NCI-H2227 treated with DMSO at 0.1 percent for 48 hours (cell line): ENCODE measurements around the gene FAM110D.

ENCODE experiments used
- DNase-seq: peaks from one replicate; lab custom pipeline; 2025; lab: John Stamatoyannopoulos, UW

Gene FAM110D

DNA sequence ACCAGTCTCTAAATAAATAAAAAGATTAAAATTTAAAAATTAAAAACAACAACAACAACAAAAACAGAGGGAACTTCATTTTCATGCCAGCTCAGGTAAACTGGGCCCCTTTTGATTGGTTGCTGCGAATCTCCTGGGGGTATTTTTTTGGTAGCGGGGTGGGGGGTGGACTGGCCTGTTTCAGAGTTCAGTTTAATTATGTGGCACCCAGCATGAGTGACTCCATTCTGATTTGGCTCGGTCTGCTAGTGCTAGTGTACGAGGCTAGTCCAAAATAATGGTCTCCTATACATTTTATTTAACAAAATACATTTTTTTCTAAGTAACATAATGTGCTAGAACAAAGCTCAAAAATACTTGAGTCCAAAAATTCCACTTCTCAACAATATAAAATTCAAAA lies 29.1 kb upstream of the FAM110D start:
- no peak for DNase-seq

DNA sequence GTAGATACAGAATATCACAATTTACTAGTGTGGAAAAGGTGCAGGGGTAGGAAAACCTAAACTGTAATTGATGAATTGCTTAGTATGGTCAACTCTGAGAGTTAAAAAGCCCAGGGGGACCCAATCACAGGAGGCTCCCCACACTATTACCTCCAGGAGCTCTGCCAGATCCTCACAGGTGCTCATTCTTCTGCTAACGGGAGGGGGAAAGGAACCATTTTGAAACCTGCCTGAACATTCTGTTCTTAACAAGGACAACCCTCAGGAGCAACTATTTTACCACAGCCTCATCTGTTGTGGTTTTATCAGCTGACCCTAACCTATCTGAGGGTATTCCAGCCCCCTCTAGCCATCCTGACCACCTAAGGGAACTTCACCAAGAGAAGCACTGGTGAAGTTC lies 28.2 kb upstream of the FAM110D start:
- DNase-seq = no peak

DNA sequence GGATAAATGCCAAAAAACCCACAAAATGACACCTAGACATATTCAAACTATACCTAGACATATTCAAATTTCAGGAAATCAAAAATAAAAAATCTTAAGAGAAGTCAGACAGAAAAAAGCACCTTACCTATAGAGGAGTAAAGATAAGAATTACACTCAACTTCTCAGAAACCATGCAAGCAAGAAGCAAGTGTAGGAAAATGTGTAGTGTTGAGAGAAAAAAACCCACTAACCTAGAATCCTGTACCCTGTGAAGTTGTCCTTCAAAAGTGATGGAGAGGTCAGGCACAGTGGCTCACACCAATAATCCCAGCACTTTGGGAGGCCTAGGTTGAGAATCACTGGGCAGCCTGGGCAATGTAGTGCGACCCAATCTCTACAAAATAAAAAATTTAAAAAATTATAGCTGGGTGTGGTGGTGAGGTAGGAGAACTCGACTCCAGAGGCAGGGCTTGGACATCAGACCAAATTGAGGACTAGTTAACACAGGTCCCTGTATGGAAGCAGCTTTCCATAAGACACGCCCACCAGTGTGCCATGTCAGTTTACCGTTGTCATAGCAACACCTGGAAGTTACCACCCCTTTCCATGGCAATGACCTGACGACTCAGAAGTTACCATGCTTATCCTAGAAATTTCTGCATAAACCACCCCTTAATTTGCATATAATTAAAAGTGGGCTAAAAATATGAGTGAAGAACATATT lies 26.6 kb upstream of the FAM110D start:
- DNase-seq = no peak

DNA sequence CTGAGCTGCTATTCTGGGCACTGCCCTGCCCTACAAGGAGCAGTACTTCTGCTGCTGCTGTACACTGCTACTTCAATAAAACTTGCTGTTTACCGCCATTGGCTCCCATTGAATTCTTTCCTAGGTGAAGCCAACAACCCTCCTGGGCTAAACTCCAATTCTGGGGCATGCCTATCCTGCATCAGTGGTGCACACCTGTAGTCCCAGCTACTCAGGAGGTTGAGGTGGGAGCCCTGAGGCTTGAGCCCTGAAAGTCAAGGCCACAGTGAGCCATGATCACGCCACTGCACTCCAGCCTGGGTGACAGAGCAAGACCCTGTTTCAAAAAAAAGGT lies 26.1 kb upstream of the FAM110D start:
- no peak for DNase-seq

DNA sequence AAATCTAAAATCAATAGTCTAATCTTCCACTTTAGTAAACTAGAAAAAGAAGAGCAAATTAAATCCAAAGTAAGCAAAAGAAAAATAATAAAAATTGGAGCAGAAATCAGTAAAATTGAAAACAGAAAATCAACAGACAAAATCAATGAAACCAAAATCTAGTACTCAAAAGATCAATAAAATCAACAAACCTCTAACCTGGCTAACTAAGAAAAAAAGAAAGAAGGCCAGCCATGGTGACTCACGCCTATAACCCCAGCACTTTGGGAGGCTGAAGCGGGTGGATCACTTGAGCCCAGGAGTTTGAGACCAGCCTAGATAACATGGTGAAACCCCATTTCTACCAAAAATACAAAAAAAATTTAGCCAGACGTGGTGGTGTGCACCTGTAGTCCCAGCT lies 24.4 kb upstream of the FAM110D start:
- DNase-seq = no peak

DNA sequence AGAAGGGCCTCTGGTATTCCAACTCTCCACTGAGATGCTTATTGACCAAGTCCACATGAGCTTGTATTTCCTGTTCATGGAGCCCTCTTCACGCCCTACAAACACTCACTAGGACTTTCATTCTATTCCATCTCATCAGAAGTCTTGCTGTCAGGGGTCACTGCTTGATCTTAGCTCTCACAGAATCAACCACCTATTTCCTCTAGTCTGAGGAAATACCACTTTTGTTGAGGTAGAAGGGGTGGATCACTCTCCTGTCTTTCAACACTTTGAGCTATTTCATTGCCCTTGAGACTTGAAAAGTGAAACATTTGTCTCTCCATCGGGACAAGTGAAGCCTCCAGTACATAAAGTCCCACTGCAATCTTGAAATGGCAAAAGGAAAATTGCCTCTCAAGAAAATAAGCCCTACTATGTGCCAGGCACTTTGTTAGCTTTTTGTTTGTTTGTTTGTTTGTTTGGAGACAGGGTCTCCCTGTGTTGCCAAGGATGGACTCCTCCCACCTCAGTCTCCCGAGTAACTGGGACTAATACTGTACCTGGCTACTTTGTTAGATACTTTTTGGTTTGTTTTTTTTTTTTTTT lies 19.8 kb upstream of the FAM110D start:
- no peak for DNase-seq

DNA sequence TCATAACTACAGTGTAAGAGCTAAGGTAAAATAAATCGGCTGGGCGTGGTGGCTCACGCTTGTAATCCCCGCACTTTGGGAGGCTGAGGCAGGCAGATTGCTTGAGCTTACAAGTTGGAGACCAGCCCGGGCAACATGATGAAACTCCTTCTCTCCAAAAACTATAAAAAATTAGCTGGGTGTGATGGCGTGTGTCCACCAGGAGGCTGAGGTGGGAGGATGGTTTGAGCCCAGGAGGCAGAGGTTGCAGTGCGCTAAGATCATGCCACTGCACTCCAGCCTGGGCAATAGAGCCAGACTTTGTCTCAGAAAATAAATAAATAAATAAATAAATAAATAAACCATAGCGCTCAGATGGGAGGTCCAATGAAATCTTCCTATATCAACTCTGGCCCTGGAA lies 16.7 kb upstream of the FAM110D start:
- no peak for DNase-seq

DNA sequence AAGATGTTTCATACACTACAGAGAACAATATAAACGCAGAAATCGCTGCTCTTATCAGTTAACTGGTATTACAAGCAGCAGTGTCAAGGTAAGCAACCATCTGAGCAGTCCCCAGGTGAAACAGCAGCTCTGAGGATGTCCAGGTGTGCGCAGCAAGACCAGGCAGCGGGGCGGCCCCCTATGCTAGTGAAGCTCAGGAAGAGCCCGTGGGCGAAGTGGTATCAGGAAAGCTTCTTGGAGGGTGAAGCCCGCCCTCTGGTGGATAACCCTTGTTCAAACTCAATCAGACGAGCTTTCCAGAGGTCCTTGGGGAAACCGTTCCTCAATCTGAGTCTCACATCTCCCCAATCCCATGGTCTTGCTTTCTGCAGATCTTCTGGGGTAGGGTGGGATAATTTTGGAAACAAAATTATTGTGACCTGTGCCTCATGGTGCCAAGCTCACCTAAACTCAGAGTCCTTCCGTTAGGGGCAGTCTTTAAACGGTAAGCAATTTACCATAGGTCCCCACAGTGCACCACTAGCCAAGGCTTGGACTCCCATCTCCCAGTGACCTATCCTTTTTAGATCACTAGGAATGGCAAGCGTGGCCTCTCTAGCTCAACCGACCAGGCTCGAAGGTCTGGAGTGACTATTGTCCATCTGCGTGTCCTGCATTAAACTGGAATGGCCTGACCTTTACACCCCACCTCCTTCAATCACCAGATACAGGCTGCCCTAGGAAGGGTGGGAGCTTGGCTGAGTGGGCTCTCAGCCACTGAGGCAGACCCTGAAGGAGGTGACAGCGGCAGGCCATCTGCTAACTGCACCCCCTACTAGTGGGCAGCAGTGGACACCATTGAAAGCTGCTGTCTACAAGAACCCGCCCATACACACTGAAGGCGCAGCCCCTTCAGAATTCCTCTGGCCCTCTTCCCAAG lies 13.6 kb upstream of the FAM110D start:
- DNase-seq = peak; percentile 63

DNA sequence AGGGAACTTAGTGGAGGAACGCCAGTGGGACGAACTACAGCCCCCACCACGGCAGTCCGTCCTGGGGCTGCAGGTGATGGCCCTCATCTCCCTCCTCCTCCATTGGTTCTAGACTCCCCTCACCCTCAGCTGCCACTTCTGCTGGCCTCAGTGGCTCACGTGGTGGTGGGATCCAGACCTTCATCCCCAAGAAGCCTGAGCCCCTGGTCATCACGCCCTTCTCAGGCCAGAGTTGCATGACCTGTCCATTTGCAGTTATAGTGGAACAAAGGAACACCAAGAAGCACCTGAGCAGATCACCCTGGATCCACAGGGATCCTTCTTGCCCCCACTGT lies 13.0 kb upstream of the FAM110D start:
- DNase-seq = no peak

DNA sequence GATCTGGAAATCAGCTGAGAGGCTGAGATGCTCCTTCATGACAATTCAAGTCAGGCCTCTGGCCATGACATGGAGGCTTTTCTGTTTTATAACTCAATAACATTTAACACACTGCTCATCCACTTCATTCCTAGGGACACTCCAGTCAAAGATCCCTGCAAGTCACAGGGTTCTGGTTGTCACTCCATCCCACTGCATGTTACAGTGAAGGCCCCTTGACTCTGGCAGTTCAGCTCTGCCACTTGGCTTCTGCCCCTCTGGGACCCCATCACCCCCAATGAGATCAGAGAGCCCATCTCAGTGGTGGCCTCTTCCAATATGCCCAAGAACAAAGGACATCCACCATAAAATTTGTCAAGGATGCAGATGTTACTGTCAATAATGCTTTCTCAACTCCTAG lies 10.0 kb upstream of the FAM110D start:
- DNase-seq = no peak

DNA sequence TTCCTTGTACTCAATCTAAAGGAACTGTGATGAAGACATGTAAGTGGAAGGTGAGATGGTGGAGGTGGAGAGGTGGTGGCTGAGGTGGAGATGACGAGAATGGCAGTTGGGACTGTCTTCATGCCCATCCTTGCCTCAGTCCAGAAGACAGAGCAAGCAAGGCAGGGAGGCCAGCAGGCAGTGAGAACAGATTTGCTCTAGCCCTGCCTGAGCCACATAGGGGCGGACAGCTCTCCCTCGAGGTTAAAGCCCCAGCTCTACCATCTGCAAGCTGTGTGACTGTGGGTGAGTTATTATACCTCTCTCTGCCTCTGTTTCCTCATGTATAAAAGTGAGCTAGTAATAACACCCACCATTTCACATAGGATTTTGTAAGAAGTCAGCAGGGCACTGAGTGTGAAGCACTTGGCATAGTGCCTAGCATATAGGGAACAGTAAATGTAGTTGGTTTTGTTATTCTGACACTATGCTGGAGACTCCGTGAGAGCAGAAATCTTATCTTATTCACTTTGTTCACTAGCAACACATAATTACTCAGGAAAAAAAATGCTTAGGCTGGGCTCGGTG lies 4.8 kb upstream of the FAM110D start:
- no peak for DNase-seq

DNA sequence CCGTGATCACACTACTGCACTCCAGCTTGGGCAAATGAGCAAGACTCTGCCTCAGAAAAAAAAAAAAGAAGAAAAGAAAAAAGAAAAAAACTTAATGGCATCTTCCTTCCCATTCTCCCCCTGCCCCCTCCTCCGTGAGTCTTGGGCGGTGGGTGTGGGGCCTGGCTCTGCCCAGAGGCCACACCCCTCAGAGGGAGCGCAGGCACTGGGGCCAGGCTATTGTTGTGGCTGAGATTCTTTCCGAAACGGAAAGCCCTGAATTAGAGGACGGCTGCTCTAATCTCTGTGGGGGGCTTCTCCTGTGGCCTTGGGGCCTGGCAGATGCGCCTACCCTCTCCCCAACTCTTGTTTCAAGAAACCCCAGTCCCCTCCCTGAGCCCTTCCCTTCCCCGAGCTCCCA lies 4.1 kb upstream of the FAM110D start:
- DNase-seq = no peak

DNA sequence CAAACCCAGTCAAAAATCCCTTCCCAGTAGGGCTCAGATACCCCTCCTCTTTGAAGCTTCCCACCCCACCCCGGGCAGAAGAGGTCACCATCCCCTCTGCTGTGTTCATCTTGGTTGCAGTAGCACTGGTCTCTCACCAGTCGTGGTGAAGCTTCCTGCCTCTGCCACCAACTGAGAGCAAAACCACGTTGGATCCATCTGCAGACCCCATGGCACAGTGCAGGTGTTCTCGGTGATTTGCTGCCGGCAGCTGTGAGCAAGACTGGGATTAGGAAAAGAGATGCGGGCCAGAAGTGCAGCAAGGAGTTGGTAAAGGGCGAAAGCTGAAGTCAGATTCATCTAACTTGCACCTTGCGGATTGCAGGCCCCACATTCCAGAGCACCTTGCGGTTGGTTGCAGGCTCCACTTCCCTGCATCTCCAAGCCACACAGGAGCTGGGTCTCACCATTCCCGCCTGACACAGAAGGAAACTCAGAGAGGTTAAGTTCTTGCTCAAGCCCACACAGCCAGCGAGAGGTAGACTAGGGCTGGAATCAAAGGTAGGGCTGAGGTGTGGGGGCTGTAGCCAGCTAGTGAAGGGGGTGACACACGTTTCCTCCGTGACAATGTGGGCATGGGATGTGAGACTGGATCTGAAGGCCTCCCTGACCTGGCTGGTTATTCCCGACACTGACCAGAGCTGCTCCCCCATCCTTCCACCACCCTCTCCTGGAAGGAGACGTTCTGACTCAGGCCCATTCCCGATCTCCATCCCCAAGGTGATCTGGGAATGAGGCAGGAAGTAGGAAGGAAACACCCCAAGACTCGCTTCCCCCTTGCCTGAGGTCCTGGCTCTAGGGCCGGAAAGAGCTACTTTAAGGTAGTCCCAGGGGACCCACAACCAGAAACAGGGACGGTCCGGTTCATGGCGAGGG lies 3.3 kb upstream of the FAM110D start:
- no peak for DNase-seq

DNA sequence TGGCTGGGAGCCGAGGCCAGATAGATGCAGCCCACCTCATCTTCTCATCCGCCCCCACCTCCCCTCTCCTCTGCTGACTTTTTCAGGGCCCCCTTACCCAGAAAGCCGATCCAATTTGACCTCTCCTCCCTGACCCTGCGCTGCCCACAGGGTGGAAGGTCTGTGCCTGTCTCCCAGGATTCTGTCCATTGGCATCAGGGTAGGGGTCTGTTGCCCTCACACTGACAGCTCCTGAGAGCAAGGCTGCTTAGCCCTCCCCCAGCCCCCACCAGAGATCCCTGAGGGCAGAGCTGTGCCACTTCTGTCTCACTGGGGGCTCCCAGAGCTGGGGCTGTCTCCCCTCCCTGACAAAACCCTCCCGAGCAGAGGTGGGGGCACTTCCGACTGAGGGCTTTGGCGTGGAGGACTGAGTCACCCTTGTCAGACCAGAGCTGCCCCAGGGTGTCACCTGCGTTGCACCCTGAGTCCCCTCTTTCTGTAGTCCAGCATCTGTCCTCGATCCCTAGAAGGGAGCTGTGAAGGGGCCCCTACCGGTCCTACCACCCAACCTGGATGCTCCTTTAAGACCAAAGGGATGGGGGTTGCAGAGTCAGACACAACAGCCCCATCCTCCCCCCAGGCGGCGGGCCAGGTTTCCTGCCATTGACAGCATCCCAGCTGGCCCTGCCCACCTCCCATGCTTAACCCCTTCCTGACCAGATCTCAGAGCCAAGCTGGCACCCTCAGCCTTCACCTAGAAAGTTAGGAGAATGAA lies 2.4 kb upstream of the FAM110D start:
- no peak for DNase-seq

DNA sequence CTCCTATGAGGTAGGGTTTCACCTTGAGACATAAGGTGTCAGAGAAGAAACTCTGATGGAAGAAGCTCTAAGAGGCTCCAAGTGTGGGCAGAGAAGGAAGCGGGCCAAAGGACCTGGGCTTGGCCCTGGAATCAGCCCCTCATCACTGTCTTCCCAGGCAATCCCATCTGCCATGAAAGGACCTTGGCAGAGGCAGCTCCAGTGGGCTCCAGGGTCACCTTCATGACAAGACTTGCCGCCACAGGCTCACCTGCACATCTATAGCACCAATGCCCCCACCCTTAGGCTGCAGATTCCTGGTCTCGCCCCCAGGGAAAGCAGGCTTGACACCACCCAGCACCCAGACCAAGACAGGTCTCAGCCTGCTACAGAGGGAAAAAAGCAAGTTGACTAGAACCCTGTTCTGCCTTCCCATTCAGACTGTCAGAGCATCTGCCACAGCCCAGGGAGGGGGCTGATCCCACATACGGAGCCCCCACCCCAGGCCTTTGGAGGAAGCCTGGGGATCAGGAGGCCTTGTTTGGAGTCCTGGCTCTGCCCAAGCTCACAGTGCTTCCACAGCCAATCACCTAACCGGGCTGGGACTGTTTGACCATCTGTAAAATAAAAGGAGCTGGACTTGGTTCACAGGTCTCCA lies 490 bp upstream of the FAM110D start:
- DNase-seq = no peak

DNA sequence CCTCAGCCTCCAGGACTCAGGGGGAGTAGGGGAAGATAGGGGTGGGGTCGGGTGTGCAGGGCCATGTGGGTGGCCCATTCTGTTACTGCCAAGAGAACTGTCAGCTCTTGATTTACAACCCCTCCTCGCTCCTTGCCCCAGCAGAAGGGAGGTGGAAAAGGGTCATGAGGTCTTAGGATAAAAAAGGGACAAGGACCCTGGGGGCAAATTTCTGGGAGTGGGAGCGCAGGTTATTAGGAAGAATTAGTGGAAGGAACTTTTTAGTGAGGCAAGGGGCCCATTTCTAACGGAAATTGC lies 812 bp downstream of the FAM110D start:
- DNase-seq = no peak

DNA sequence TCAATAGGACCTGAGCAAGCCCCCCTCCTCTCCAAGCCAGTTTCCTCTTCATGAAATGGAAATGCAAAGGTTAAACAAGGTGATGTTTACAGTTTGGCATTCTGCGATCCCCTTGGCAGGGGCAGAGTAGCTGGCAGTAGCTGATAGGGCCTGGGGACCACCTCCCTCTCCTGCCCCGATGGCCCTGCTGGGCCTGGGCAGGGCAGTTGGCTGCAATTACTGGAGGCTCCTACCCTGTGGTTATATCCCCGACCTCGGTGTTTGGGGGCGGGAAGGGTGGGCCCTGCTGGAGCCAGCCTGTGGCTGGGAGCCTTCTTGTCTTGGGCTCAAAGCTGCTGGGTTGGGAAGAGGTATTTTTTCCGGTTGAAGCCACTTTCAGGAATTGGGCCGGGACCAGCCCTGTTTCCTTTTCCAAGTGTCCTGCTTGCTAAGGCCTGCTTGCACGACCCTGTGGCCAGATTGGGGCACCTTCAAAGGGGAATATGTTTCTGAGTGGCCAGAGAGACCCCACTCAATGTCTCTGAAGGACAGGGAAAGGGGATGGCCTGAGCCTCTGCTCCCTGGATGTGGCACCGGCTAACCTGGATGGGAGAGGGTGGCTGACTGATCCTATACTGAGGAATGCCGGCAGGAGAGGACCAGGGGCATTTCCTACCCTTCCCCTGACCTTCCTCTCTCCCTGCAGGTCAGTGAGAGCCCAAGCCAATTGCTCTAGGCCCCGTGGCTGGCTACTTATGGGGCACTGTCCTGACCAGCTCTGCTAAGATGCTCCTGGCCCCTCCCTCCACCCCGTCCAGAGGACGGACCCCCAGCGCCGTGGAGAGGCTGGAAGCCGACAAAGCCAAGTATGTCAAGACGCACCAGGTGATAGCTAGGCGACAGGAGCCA lies 1.9 kb downstream of the FAM110D start:
- DNase-seq = peak; percentile 30

DNA sequence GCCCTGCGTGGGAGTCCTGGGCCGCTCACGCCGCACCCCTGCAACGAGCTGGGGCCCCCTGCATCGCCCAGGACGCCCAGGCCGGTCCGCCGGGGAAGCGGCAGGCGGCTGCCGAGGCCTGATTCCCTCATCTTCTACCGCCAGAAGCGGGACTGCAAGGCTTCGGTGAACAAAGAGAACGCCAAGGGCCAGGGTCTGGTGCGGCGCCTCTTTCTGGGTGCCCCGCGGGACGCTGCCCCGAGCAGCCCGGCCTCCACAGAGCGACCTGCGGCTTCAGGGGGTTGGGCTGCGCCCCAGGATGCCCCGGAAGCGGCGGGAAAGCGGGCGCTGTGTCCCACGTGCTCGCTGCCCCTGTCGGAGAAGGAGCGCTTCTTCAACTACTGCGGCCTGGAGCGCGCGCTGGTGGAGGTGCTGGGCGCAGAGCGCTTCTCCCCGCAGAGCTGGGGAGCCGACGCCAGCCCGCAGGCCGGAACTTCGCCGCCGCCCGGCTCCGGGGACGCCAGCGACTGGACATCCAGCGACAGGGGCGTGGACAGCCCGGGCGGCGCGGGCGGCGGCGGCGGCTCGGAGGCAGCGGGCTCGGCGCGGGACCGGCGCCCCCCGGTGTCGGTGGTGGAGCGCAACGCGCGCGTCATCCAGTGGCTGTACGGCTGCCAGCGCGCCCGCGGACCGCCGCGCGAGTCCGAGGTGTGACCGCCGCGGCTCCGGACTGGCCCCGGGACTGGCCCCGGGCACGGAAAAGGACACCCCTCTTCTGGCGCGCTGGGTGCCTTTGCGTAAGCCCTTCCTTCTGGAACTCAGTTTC lies 2.7 kb downstream of the FAM110D start:
- peak; percentile 73 for DNase-seq

DNA sequence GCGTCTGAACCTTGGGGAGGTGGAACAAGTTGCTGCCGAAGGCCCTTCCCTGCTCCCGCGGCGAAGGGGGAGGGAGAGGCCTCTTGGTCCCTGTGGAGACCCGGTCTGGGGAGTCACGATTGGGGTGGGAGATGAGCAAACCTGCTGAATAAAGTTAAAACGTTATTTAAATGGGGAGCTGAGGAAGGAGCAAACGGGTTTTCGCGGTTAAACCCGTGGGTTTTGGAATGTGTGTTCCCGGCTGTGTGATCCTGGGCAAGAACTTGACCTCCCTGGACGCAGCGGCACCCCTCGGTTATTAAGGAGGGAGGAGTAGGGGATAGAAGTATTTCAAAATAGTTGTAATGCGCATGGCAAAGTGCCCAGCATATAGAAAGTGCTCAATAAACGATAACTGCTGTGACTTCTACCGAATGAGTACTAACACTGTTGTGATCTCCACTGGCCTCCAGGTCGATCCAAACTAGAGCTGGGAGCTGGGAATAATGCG lies 3.4 kb downstream of the FAM110D start:
- DNase-seq = no peak
